HG03575 (cell line): Measurements from ENCODE around the gene TLE6.

ENCODE experiments used
- ATAC-seq: cut with Tn5 transposase; IDR thresholded peaks from one replicate; pipeline ENCODE4 v1.9.1; 2021; ENCODE audit not compliant: unreplicated experiment, insufficient number of reproducible peaks, low FRiP score; ENCODE audit errors: extremely low read depth

The TLE6 gene

DNA sequence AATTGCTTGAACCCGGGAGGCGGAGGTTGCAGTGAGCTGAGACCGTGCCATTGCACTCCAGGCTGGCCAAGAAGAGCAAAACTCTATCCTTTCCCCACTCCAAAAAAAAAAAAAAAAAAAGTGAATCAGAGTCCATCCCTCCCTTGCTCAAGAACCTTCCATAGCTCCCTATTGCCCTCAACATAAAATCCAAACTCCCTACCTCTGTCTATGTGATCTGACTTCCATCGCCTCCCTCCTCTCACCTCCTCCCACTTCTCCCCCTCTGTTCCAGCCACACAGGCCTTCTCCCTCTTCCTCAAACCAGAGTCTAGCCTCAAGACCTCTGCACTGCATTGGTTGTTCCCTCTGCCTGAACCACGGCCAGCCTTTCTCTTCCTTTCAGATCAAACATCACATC lies 61.8 kb downstream of the TLE6 start:
- no peak for ATAC-seq

DNA sequence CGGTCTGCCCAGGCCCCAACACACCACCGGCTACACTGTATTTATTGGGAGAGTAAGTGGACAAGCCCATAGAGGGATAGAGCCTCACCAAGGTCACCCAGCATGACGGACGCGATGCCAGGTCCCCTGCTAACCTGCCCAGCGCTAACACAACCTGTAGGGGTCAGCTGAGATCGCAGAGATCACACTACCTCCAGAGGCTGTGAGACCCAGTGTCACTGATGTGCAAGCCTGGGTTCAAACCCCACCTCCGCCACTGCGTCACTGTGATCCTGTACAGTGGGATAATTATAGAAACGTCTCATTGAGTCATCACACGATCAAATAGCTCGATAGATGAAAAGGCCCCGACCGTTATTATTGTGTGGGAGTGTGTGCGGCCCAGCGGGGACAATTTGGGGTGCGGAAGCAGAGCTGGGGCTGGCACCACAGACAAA lies 62.3 kb downstream of the TLE6 start:
- ATAC-seq, result no peak

DNA sequence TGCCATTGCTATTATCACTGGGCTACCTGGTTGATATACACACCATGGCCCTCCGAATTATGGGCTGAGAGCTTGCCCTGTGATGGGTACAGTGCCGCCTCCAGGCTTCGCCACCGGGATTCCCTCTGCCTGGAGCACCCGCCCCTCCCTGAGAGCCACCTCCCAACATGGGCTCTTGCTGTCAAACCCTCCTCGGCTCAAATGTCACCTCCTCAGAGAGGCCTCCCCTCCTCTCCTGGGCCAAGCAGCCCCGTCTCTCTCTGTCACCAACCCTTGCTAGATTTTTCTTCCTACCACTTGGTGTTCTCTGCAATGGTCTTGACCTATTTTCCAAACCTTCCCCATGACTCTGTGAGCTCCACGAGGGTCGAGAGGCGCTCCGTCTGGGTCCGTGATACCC lies 64.0 kb downstream of the TLE6 start:
- ATAC-seq, result no peak

DNA sequence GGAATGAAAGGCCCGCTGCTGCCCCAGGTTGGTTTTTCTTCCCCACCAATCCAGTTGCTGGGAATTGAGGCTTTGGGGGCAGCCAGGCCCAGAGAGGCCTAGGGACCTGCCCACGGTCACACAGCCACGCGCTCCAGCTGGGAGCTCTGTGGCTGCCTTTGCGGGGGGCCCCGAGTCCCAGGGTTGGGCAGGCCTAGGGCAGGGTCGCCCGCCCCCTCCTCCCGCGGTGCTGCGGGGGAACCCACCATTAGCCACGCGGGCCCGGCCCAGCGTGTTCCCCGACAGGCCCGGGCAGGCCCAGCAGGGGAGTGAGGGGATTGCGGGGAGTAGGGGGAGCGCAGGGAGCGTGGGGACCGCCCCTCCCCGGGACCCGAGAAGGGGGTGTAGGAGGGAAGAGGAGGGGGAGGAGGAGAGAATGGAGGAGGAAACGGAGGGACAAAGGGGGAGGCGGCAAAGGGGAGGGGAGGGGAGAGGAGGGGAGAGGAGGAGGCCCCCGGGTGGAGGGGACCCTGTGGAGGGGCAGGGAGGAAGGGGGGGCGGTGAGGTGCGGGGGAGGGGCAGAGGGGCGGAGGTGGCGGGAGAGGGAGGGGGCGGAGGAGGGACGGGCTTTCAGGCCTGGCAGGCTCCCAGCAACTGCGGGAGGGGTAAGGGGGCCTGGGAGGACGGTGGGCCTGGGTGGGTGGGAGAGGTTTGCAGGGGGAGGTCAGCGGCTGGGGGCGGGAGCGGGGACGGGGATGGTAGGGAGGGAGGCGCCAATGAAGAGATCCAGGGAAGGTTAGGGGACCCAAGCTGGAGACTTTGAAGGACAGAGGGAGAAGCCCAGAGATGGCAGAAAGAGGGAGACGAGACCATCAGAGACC lies 64.6 kb downstream of the TLE6 start:
- no peak for ATAC-seq

DNA sequence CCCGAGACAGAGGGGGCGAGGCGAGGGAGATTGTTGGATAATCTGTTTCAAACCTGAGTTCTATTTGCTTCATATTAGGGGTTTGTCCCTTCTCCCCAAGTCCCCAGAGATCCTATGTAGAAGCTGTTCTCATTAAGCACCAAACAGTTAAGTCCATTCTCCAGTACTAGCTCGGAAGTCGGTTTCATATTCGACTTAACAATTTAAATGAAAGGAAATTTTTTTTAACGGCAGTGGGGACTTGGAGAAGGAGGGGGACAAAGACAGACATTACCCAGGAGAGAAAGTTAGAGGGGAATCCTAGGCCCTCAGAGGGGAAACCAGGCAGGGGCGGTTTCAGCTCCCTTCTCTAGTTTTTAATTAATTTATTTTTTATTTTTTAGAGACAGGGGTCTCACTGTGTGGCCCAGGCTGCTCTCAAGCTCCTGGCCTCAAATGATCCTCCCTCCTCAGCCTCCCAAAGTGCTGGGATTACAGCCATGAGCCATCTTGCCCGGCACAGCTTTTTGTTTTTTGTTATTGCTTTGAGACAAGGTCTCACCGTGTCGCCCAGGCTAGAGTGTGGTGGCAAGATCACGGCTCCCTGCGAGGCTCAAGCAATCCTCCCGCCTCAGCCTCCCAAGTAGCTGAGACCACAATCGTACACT lies 65.4 kb downstream of the TLE6 start:
- no peak for ATAC-seq
